ENCODE data around the gene C6orf132.
"Not testable (repeated sequence)": the region's sequence is repeated elsewhere in the genome, so short reads cannot be mapped to it uniquely, and the experiment has no call there.

The C6orf132 gene

DNA sequence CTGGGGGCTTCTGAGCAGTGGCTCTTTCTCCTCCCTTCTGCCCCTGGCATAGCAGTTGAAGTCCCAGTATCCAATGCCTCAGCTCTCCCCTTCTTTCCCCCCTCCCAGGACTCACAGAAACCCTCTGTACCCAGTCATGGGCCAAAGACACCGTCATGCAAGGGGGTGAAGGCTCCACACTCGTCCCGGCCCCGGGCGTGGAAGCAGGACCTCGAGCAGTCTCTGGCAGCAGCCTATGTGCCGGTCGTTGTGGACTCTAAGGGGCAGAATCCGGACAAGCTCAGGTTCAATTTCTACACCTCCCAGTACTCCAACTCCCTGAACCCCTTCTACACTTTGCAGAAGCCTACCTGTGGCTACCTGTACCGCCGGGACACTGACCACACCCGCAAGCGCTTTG is 20.4 kb upstream of the C6orf132 start:
- DNase-seq (ENCODE audit: low read depth): no peak

DNA sequence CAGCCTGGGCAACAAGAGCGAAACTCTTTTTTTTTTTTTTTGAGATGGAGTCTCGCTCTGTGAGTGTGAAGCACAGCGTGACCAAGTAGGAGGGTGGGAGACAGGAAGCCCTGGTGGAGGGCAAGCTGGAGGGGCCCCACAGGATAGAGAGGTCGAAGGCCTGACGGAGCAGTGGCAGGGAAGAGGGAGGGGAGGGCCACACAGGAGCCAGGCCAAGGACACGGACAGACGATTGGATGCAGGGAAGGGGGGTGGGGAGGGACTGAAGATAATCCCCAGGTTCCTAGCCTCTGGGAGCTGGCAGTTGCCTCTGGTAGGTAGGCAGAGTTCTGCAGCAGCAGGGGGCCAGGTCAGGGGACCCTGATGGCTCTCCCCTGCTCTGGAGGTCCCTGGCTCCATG is 20.0 kb upstream of the C6orf132 start:
- DNase-seq (ENCODE audit: low read depth): no peak

DNA sequence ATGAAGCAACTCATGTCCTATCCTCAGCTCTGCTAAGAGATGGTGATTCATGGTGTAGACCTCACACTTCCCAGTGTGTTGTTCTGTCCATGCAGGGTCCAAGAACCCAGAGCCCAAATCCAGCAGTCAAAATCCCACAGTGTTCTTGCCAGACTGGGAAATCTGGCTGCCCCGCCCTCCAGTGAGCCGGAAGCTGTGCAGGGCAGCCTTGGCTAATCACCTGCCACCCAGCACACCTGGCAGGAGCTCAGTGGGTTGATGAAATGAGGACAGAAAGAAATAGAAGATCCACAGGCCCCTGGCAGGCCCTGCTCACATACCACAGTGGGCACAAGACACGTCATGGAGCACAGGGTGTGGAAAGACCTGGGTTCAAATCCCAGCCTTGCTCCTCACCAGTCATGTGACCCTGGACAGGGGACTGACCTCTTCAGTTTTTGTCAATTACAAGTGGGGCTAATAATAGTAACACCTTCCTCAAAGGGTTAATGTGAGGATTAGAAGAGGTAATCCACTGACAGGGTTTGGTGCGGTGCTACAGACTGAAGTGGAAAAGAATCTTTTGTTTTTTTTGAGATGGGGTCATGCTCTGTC is 17.1 kb upstream of the C6orf132 start:
- no peak for DNase-seq (ENCODE audit: low read depth)

DNA sequence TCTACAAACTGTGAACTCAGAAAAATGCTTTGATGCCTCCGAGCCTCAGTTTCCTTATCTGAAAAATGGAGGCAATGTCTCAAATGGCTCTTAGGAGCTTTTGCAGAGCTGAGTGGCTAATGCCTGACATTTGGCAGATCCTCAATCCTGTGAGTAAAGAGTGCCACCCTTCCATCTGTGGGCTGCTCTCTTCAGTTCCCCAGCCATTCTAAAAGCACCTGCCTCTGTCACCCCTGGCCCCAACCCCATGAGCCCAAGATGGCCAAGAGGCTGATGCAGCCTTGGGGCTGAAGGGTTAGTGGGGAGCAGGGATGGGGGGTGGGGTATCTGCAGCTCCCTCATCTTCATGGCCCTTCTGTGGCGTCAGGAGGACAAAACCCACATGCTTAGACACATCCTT is 16.2 kb upstream of the C6orf132 start:
- no peak for DNase-seq (ENCODE audit: low read depth)

DNA sequence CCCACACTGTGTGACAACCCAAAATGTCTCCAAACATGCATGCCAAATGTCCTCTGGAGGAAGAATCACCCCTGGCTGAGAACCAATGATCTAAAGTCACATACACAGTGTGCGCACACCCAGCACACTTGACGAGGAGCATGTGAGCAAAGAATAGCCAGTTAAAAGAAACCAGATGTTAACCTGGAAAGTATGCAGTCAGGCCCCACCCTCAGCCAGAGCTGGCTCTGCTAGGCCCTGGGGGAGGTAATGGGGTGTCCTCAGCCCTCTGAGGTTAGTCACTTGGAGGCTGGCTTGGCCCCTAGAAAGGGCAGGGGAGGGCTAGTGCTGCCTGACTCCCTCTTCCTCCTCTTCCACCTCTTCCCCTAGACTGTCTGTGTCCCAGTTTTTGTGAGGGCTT is 15.6 kb upstream of the C6orf132 start:
- DNase-seq (ENCODE audit: low read depth): no peak

DNA sequence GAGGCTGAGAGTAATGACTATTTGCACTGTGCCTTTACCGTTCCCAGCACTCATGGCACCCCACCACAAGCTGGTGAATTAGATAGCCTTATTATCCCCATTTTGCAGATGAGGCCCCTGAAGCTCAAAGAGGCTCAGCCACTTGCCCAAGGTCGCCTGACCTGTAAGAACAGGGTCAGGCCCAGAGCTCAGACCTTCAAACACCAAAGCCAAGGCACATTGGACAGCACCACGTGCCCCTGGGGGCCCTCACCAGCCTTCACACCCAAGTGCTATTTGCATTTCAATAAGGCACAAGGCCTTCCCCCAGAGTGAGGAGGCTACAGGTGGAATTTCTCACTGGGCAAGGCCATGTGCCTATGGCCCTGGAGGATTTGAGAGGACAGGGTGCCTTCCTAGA is 14.2 kb upstream of the C6orf132 start:
- no peak for DNase-seq (ENCODE audit: low read depth)

DNA sequence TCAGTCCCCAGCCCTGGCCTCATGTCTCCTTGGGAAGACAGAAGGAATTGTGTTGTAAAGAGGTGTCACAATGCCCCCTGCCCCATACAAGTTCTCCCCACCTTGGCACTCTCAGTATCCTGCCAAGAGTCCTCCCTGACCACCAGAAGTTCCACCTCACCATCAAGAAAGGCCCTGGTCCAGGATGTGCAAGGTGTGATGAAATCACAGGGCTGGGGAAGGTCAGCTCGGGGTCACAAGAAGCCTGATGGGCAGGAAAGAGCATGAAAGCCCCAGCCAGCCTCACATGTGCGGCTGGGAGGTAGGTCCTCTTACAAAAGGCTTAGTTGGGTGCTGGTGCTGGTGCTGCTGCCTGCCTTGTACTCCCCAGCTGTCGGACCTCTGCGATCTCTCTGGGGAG is 12.9 kb upstream of the C6orf132 start:
- DNase-seq (ENCODE audit: low read depth): no peak

DNA sequence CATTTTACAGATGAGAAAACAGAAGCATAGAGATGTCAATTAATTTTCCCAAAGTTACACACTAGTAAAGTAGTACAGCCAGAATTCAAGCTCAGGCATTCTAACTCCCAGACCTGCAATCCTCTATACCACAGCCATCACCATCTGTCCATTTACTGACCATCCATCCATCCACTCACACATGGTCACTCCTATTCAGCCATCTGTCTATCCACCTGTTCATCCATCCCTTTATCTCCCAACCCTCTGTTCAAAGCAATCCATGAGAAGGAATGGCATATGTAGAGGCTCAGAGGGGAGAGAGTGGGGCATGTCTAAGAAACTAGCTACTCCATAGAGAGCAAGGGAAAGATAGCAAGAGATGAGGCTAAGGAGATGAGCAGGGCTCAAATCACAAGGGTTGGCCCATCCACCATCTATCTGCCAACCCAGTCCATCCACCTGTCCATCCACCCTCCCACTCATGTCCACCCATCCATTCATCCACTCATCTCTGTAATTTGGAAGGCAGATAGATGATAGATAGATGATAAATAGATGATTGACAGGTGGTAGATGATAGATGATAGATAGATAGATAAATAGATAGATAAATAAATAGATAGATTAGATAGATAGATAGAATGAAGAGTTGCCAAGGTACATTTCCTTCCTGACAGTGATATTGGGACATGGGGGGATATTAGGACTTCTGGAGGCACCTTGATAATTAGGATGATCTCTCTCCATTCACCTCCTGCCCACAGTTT is 12.2 kb upstream of the C6orf132 start:
- DNase-seq (ENCODE audit: low read depth): no peak

DNA sequence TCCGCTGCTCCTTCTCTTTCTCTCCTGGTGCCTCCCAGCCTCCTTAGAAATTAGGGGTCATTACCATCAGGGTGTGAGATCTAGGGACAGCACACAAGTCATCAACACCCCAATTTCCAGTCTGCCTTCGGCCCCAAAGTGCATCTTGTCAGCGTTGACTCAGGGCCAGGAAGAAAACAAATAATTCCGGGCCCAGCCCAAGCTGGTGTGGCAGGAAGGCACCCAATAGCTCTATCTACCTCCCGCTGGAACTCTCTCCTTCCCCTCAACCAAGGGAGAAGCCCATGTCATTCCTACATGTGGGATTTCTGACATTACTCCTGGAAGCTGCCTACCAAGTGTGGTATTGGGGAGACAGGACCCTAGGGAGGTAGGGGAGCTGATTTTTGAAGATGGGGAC is 11.5 kb upstream of the C6orf132 start:
- no peak for DNase-seq (ENCODE audit: low read depth)

DNA sequence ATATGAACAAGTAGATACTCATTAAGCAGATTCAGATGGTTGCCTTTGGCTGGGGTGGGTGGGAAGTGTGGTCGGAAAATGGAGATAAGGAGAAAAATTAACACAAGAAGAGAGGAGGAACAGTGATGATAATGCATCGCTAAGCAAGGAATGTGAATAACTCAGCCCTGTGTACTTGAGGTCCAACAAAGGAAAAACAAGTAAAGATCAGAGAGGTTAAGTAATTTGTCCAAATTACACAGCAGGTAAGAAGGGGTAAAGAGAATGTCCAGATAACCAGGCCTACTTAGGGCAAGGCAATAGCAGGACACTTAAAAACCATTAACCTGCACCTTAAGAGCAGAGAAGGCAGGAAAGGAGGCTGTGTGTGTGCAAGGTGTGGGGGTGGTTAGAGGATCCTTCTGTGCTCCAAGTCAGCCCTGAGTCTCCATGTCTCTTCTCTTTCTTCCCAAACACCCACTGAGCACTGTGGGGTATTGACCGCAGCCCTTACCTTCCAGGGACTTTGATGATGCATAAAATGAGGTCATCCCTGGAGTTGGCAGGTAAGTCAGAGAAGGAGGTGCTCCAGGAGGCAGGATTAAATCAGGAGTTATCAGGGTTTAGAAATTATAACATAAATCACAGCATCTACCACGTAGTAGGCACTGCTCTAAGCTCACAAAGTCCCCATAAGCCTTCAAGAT is 10.3 kb upstream of the C6orf132 start:
- DNase-seq (ENCODE audit: low read depth): not testable (repeated sequence)

DNA sequence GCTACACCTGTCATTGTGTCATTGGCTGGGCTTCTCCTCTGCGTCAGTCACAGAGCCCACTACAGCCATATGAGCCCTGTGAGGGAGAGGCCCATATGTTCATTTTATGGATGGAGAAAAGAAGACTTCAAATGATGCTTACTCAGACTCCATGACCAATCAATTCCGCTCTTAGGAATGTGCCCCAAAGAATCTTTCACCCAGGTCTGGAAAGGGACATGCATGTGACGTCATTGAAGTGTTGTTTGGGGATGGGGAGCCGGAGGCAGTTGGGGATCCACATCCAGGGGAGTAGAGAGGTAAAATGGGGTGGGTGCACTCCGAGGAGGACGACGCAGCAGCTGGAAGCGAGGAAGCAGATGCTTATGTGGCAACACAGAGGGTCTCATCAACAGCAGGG is 9.6 kb upstream of the C6orf132 start:
- no peak for DNase-seq (ENCODE audit: low read depth)

DNA sequence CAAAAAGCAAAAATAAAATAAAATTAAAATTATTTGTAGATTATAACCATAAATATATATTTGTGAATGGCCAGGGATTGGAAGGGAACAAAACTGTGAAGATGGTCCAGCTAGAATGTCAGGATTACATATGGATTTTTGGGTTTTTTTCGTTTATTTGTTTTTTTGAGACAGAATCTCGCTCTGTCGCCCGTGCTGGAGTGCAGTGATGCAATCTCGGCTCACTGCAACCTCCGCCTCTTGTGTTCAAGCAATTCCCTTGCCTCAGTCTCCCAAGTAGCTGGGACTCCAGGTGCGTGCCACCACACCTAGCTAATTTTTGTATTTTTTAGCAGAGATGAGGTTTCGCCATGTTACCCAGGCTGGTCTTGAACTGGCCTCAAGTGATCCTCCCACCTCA is 7.8 kb upstream of the C6orf132 start:
- DNase-seq (ENCODE audit: low read depth): no peak

DNA sequence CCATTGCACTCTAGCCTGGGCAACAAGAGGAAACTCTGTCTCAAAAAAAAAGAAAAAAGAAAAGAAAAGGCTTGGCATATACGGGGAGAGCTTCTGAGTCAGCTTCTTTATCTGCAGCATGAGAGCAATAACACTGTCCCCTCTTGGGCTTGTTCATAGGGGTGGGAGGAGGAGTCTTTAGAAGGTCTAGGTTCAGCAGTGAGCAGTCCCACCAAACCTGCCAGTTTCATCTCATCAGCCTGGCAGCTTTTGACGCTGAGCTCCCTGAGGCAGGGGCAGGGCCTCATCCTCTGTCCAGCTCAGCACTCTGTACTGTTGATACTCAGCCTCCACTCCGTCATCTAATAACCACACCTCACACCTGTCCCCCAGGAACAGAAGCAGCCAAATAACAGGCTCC is 5.6 kb upstream of the C6orf132 start:
- DNase-seq (ENCODE audit: low read depth): no peak

DNA sequence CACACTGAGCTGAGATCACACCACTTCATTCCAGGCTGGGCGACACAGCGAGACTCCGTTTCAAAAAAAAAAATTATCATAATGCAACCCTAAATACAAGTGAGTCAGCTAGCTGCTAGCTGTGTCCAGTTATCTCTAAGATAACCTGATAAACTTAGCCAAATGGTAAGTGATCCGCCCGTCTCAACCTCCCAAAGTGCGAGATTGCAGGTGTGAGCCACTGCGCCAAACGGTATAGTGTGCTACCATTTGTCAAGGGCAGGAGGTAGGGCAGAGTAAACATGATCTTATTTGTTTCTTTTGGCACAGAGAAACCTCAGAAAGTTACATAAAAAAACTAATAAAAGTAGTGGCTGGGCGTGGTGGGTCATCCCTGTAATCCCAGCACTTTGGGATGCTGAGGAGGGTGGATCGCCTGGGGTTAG is 4.7 kb upstream of the C6orf132 start:
- DNase-seq (ENCODE audit: low read depth): no peak

DNA sequence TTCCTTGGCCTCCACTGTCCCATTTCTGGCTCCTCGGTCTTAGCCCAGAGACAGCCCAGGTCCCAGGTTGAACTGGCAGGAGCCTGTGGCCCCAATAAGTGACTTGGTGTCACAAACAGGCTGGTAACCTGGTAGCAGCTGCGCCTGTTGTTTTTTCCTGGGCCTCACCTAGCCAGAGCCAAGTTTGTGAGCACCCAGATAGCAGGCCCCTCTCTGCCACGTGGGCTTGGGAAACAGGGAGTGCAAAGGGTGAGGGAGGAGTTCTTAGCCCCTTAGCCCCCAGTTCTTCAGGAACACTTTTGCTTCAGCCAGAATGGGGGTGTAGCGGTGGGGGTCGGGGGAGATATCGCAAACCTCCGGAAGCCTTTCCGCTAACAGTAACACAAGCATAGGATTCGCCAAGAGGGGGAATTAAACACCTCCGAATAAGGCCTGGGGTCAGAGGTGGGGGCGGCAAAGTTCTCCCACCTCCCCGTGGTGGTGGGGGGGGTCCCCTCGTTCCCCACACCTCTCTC is 760 bp downstream of the C6orf132 start:
- DNase-seq (ENCODE audit: low read depth): no peak

DNA sequence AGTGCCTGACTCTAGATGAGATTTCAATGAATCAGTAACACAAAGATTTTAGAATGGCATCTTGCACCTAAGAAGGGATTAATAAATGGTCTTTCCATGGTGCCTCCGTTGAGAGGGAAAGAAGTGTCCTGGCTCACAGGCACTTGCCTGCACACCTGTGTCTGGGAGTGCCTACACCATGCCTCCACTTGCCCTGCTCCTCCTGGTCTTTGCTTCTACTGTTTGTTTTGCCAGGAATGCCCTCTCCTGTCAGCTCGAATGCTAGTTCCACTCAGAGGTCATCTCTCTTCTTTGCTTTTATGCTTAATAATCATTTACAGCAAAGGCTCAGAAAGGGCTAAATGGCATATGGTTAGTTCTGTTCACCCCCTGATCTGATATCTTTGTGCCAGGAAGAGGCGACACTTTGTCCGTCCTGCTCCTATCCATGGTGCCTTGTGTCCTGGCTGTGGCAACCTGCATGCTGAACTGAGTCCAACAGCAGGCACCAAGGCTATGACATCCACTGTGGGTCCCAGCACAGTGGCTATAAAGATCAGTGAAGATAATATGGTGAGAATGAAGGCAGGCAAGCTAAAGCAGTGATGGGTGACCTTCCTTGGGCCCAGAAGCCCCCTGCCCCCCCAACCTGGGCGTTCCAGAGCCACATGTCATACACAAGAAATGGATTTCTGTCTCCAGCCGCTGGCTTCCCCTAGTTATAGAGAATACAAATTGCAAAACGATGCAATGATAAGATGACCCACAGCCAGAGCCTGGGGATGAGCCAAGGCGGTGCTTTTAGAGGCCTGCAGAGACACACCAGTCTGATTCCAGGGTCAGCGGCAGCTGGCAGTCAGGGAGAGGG is 1.4 kb downstream of the C6orf132 start:
- DNase-seq (ENCODE audit: low read depth): no peak

DNA sequence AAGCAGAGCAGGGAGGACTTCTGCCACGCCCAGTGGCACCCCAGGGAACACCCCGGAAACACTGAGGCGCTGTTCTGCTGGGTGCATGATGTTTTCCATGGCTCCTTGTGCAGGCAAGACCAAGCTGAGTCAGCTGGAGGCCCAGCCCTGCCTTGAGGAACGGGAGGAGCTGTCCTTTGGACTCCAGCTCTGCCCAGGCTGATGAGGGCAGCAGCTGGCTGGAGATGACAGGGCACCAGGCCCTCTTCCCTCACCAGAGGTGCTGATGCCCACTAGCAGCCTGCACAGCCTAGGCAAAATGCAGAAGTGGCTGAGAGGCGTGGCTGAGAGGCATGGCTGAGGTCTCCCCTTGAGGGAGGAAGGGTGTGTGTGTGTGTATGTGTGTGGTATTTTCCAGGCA is 2.4 kb downstream of the C6orf132 start:
- no peak for DNase-seq (ENCODE audit: low read depth)

DNA sequence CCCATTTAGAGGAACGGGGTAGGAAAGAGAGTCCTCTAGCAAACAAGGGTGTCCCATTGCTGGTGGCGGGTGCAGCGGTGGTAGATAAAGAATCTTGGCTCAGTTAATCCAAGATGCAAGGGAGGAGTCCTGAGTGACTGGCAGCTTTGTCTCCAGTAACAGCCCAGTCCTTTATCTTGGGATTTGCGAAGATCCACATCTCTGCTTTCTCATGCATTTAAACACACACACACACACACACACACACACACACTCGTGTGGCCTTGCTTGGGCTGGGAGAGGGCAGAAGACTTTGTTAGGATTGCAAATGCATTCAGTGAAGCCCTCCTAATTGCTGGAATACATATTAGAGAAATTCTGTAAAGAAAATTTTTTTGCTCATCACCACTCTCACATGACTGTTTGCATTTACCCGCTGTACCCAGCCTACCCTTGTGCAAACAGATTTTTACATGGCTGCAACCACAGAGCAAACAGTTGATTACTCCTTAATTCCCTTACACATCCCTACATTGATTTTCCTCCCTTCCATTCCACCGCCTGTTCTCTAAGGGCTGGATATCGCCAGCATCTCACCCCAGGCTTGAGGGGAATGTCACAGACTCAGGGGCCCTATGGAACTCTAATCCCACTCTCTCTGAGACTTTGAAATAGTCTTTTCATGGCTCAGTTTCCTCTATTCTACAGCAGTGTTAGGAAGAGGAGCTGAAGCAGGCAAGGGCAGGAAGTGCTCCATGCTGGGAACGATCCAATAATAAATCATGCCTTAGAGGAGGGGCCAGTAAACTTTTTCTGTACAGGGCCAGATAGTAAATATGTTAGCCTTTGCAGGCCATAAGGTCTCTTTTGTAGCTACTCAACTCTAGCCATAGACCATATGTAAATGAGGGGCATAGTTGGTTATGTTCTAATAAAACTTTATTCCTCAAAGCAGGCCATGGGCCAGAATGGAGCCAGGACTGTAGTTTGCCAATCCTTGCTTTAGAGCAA is 3.5 kb downstream of the C6orf132 start:
- DNase-seq (ENCODE audit: low read depth): no peak

DNA sequence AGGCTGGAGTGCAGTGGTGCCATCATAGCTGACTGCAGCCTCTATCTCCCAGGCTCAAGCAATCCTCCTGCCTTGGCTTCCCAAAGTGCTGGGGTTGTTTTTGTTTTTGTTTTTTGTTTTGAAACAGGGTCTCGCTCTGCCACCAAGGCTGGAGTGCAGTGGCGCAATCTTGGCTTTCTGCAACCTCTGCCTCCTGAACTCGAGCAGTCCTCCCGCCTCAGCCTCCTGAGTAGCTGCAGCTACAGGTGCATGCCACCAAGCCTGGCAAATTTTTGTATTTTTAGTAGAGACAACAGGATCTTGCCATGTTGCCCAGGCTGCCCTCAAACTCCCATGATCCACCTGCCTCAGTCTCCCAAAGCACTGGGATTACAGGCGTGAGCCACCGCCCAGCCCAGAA is 4.2 kb downstream of the C6orf132 start:
- no peak for DNase-seq (ENCODE audit: low read depth)

DNA sequence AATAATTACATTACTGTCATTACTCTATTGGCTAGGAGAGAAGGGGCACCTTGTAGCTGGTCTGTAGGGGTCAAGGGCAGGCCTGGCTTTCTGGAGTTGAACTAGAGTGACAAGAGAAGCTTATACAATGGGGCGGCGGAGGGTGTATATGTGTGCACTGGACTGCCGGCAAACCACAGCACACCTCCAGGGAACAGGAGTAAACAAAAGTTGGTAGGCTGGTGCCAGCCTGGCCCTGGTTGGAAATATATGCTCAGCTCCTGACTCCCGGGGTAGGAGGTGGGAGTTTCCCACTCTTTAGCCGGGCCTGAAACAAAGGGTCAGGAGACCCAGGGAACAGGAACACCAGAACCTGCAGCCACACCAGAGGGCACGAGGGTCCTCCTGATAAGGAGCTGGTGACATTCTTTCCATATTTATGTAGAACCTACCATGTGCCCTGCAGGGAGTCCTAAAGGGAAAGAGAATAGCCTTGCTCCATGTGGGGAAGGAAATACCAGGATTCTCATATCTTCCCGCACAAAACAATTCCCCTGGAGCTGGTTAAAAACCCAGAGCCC is 5.1 kb downstream of the C6orf132 start:
- no peak for DNase-seq (ENCODE audit: low read depth)

All from stimulated activated CD8-positive, alpha-beta memory T cell treated with anti-CD3 and anti-CD28 coated beads, Interleukin-15, amount 100 ng/mL, for 1 hour (primary cell).